Measurements from ENCODE around the gene SOAT1.

DNA sequence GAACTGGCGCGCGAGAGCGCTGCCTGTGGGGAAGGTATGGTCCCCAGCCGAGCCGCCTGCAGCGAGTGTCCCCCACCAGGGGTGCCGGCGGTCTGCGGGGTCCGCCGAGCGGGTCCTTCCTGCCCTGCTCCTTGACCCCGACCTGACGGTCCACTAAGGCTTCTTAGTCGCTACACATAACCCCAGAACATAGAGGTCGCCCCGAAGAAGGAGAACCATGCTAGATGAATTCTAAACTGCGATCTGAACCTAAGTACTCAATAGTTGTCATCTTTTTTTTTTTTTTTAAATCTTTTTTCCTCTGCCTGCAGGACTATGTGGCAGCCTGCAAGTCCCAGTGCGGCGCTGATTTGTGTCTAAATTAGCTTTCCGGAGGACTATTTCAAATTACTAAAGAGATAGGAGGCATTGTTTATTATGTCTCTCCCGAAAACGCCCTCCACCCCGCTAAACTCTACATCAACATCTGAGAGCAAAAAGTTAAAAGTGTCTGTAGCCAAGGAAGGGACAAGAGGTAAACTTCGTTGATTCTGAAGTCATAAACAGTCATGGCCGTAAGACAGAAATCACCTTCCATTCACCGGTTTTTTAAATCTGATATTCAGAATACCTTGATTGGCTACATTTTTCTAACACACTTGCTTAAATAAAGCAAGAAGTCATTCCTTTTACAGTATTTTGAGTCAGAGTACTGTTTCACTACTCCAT is 72.7 kb downstream of the SOAT1 start:
- TF ChIP-seq, protein P1, sequence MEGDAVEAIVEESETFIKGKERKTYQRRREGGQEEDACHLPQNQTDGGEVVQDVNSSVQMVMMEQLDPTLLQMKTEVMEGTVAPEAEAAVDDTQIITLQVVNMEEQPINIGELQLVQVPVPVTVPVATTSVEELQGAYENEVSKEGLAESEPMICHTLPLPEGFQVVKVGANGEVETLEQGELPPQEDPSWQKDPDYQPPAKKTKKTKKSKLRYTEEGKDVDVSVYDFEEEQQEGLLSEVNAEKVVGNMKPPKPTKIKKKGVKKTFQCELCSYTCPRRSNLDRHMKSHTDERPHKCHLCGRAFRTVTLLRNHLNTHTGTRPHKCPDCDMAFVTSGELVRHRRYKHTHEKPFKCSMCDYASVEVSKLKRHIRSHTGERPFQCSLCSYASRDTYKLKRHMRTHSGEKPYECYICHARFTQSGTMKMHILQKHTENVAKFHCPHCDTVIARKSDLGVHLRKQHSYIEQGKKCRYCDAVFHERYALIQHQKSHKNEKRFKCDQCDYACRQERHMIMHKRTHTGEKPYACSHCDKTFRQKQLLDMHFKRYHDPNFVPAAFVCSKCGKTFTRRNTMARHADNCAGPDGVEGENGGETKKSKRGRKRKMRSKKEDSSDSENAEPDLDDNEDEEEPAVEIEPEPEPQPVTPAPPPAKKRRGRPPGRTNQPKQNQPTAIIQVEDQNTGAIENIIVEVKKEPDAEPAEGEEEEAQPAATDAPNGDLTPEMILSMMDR (IDR thresholded peaks at IDR 0.05), result no peak
- TF ChIP-seq SMC3 (IDR thresholded peaks at IDR 0.05; ENCODE audit: low read depth, low read length) (no peak), RXRA (IDR thresholded peaks at IDR 0.05; ENCODE audit: borderline replicate concordance, low read depth) (no peak), POLR2AphosphoS5 (IDR thresholded peaks at IDR 0.05; ENCODE audit: low read depth, low read length) (no peak), FOXJ3 (CRISPR knock-in tag; IDR thresholded peaks at IDR 0.05) (no peak)
- TF ChIP-seq, protein P2, sequence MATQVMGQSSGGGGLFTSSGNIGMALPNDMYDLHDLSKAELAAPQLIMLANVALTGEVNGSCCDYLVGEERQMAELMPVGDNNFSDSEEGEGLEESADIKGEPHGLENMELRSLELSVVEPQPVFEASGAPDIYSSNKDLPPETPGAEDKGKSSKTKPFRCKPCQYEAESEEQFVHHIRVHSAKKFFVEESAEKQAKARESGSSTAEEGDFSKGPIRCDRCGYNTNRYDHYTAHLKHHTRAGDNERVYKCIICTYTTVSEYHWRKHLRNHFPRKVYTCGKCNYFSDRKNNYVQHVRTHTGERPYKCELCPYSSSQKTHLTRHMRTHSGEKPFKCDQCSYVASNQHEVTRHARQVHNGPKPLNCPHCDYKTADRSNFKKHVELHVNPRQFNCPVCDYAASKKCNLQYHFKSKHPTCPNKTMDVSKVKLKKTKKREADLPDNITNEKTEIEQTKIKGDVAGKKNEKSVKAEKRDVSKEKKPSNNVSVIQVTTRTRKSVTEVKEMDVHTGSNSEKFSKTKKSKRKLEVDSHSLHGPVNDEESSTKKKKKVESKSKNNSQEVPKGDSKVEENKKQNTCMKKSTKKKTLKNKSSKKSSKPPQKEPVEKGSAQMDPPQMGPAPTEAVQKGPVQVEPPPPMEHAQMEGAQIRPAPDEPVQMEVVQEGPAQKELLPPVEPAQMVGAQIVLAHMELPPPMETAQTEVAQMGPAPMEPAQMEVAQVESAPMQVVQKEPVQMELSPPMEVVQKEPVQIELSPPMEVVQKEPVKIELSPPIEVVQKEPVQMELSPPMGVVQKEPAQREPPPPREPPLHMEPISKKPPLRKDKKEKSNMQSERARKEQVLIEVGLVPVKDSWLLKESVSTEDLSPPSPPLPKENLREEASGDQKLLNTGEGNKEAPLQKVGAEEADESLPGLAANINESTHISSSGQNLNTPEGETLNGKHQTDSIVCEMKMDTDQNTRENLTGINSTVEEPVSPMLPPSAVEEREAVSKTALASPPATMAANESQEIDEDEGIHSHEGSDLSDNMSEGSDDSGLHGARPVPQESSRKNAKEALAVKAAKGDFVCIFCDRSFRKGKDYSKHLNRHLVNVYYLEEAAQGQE (IDR thresholded peaks at IDR 0.05; ENCODE audit: low read depth, low read length), result no peak

Data from SK-N-SH (cell line).